K562 (cell line): ENCODE results near the gene IFIT2. TPM values are rescaled to one million over a fixed set of nuclear protein-coding genes. Genes with fewer than 3 reads are reported as not detected.

ENCODE experiments used
- BACH1 ChIP-seq: fragments of 200-800 bp; sonication (Bioruptor generic); IDR thresholded peaks from 2 replicates; pipeline ENCODE4 v1.6.1; 2016; ENCODE audit warnings: missing genetic modification characterization, missing compliant biosample characterization
- E2F4 ChIP-seq: sonication (generic); formaldehyde crosslinking; IDR thresholded peaks from 2 replicates; pipeline ENCODE4 v1.8.0; 2022; ENCODE audit warnings: mild to moderate bottlenecking, low read depth, missing genetic modification reagents
- ELK3 ChIP-seq: fragments of 450-650 bp; formaldehyde crosslinking; IDR thresholded peaks from 2 replicates; pipeline ENCODE4 v1.4.0; 2020; ENCODE audit warnings: mild to moderate bottlenecking
- ERF ChIP-seq: fragments of 450-650 bp; formaldehyde crosslinking; IDR thresholded peaks from 2 replicates; pipeline ENCODE4 v1.4.0; 2020; ENCODE audit warnings: mild to moderate bottlenecking, mixed read lengths
- MAFK ChIP-seq: IDR thresholded peaks from 2 replicates; pipeline ENCODE4 v1.6.1; 2011; ENCODE audit warnings: low read length, improper control_type of control experiment
- MEF2A ChIP-seq: IDR thresholded peaks from 2 replicates; pipeline ENCODE4 v1.6.1; 2011; ENCODE audit warnings: low read depth, mild to moderate bottlenecking, low read length, moderate library complexity; ENCODE audit not compliant: control insufficient read depth
- REST ChIP-seq, 2 experiments: fragments of 450-650 bp; formaldehyde crosslinking in 1 of 2; IDR thresholded peaks; 2 replicates each; pipeline versions ENCODE4 v1.4.0 to v1.6.1; 2014 to 2020; ENCODE audit warnings: mild to moderate bottlenecking in 2 of 2, borderline replicate concordance in 1 of 2, low read depth in 1 of 2
- TAF15 ChIP-seq: fragments of 200-400 bp; formaldehyde crosslinking; IDR thresholded peaks from 2 replicates; pipeline ENCODE4 v1.6.1; 2017; ENCODE audit warnings: mild to moderate bottlenecking, low read depth, low read length, moderate library complexity
- ZKSCAN1 ChIP-seq: fragments of 150-350 bp; IDR thresholded peaks from 2 replicates; pipeline ENCODE4 v1.6.1; 2016; ENCODE audit warnings: low read depth, low read length
- polyA plus RNA-seq, 8 experiments: library from polyadenylated mRNA; depleted of rRNA in 4 of 8; stranded (reverse) in 5 of 8; unstranded in 3 of 8; fragments of >200 nt; fragmentation: Nextera tagmentation in 2 of 8; fragmentation: Illumina TruSeq in 1 of 8; extraction: Ambion mirVana in 2 of 8; extraction: Trizol in 1 of 8; gene quantifications; 2 replicates each; pipeline versions ENCODE4 v1.2.1 to v1.2.3, GENCODE V29; 2011 to 2014; ENCODE audit warnings: inconsistent platforms in 1 of 8, missing spikeins in 1 of 8
- total RNA-seq, 7 experiments: library from RNA; depleted of rRNA in 6 of 7; stranded (reverse); fragments of >200 nt in 6 of 7; fragmentation: Illumina TruSeq in 2 of 7; extraction: Trizol in 2 of 7; gene quantifications; 2 replicates each; pipeline versions ENCODE4 v1.2.1 to v1.2.3, GENCODE V29; 2011 to 2021; ENCODE audit warnings: low replicate concordance in 1 of 7

IFIT2 gene
- total and polyA plus RNA-seq, 9 of the 15 experiments (the other 6 are each of a cell fraction or from before 2014, with no cell fraction given), result 0.03 to 0.25 (median 0.10) TPM; not detected in 1

- no peak for TF ChIP-seq REST (IDR thresholded peaks at IDR 0.05; ENCODE audit: borderline replicate concordance)
- 0 out of 2 replicates have a peak, but pooled peaks have one; percentile 13 for TF ChIP-seq REST (CRISPR knock-in tag; IDR thresholded peaks at IDR 0.05; ENCODE audit: low read depth)
- 0 out of 2 replicates have a peak, but pooled peaks have one; percentile 42 for TF ChIP-seq ELK3 (CRISPR knock-in tag)
- no peak for TF ChIP-seq ZKSCAN1
- TF ChIP-seq ERF, result peak; percentile 80; the same call in 1 of the 2 replicates
- TF ChIP-seq MAFK, result no peak
- TF ChIP-seq E2F4 (CRISPR knock-in tag), result no peak
- TF ChIP-seq TAF15, result no peak
- peak; percentile 84 for TF ChIP-seq BACH1 (tag)
- TF ChIP-seq MEF2A, result no peak
These were observed 53.6 kb downstream of the IFIT2 start (continued) for GRCh38 chr10:89355394-89355931.
